HG03095 (cell line): ENCODE data around the gene CYB5B.
"Not testable (repeated sequence)": the region's sequence is repeated elsewhere in the genome, so short reads cannot be mapped to it uniquely, and the experiment has no call there.

ENCODE experiments used
- ATAC-seq: cut with Tn5 transposase; IDR thresholded peaks from one replicate; pipeline ENCODE4 v1.9.1; 2021; ENCODE audit warnings: moderate library complexity; ENCODE audit not compliant: unreplicated experiment

Gene CYB5B

DNA sequence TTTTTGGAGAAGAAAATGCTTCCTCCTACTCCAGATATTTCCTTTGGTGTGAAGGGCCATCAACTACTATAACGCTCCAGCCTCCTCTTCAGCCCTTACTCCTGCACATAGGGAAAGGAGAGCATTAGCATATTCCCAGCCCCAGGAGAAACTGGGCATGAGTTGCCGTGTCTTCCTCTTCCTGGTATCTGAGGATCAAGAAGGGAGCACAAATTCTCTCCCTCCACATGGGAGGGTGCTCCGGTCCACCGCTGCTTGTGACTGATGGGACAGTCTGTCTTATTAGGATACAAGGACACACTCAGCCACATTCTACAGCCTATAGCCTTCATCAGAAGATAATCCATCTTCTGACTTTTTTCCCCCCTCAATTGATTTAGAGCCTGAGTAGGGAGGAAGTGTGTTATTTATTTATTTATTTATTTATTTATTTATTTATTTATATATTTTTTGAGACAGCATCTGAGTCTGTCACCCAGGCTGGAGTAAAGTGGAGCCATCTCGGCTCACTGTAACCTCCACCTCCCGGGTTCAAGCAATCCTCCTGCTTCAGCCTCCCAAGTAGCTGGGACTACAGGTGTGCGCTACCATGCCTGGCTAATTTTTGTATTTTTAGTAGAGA is 16.6 kb upstream of the CYB5B start:
- ATAC-seq = no peak

DNA sequence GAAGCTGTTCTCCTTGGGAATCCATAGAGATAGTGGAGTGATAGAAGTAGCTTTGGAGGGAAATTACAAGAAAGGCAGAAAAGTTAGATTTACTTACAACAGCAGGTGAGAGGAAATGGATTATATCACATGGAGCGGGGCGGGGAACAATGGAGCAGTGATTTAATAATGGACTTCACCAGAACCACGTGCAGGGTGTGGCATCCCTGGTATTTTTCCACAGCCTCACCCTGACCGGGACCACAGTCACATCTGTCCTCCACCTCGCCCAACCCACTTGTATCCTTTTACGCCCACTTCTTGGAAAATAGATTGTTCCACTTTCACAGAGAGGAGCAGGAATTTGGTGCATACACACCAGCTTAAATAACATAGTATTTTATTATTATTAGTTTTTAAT is 15.9 kb upstream of the CYB5B start:
- ATAC-seq = no peak

DNA sequence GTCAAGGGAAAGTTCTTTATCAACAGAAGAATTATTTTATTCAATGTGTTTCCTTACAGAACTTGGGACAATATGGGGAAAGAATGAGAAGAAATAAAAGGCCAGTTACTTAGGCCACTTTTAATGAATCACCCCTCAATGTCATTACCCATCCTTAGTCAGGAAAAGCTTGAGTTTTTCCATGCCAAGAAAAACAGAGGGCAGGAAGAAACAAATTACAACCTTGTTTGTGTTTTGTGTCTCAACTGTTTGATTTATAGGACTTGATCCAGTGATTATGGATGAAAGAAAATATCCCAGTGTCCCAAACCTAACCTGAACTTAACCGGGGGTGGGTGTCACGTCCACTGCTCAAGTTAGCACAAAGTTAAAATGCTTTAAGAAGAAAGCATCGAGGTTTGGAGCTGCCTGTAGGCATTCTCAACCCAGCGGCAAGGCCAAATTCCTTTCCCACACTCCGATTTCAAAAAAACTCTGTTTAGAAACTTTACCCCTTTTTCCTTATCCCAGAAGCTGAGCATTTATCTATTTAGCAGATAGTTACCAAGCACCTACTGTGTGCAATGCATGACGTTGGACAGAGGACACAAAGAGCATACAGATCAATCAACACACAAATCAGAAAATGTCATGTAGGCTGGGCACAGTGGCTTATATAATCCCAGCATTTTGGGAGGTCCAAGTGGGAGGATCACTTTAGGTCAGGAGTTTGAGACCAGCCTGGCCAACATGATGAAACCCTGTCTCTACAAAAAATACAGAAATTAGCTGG is 14.0 kb upstream of the CYB5B start:
- ATAC-seq = no peak

DNA sequence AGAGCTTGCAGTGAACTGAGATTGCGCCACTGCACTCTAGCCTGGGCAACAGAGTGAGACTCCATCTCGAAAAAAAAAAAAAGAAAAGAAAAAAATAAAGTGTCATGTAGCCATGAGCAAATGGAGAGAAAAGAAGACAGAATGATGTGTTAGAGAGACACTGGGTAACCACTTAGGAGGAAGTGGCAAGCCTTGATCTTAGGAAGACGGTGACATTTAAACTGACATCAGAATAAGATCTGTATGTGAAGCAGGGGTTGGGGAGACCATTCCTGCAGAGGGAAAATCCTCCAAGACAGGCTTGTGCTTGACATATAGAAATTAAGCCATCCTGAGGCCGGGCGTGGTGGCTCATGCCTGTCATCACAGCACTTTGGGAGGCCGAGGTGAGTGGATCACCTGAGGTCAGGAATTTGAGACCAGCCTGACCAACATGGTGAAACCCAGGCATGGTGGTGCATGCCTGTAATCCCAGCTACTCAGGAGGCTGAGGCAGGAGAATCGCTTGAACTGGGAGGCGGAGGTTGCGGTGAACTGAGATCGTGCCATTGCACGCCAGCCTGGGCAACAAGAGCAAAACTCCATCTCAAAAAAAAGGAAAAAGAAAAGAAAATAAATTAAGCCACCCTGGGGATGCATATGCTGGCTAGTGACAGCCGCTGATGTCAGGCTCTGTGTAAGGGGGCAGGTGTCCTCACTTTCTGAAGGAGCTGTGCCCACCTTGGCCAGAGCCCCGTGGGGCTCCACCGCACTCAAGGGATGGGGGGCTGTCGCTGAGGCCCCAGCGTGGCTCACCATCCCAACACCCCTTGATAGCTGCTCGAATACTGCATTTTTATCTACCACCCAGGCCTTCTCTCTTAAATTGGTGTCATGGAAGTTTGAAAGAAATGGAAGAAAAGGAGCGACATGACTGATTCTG is 13.1 kb upstream of the CYB5B start:
- ATAC-seq = no peak

DNA sequence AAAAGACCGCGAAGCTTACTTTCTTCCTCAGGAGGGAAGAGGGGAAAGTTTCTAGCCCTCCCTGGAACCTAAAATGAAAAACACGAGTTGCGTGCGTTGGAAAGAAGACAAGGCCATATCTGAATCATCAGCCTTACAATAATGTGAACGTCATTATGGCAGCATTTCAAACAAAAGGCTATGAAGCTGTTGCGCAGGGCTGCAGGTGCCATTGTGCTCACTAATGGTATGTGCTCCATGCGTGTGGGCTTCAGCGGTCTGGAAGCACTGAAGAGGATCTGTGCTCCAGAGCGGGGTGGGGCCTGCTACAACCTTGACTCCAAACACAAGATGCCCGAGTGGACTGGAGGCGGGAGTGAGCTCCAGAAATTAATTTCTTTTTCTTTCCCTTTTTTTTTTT is 12.1 kb upstream of the CYB5B start:
- ATAC-seq = no peak

DNA sequence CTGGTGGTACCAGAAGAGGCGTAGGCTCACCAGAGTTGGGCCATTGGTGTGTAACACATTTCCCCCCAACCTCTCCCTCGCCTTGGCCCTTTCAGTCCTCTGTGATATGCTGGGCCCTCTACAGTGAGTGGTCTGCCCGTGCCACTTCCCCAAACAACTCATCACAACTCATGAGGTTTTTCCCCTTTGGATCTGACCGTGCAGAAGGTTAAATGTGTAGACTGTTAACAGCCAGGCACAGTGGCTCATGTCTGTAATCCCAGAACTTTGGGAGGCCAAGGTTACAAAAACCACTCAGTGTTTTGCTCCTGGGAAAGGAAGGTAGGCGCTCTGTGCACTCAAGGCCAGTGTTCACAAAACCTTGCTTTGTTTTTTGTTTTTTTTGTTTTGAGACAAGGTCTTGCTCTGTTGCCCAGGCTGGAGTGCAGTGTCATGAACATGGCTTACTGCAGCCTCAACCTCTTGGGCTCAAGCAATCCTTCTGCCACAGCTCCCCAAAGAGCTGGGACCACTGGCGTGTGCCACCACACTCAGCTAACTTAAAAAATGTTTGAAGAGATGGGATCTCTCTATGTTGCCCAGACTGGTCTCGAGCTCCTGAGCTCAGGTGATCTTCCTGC is 11.3 kb upstream of the CYB5B start:
- ATAC-seq = no peak

DNA sequence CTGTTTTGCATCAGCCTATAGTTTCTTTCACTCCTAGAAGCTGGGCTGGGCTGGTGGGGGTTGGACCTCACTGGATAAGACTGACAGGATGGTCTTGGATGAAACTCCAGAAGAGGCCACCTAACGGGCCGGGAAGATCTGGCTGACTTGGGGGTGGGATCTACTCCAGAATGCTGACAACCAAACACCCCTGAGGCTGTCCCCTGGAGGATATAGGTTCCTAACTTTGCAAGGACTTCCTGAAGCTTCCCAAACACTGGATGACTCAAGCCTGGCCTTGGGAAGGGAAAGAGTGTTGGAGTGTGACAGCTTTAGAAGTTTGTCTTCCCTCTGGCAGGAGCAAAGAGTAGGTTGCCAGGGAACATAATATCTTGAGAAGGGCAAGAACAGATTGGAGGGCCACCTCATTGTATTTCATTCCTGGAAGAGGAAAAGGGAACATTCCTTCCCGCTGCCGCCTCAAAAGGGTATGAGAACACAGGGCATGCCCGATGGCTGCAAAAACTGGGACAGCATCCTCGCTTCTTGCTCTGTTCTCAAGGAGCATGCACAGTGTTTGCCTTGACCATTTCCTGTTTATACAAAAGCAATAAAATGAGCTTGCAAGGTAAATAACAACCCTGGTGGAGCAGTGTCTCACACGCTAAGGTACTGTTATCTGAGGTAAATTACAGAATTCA is 6.8 kb upstream of the CYB5B start:
- no peak for ATAC-seq

DNA sequence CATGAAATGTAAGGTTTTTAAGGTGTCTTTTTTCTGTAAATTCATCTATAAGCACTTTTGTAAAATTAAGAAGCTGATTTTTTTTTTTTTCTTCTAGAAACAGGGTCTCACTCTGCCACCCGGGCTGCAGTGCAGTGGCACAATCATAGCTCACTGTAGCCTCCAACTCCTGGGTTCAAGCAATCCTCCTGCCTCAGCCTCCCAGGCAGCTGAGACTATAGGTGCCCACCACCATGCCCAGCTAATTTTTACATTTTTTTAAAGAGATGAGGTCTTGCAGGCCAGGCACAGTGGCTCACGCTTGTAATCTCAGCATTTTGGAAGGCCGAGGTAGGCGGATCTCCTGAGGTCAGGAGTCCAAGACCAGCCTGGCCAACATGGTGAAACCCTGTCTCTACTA is 4.5 kb upstream of the CYB5B start:
- no peak for ATAC-seq

DNA sequence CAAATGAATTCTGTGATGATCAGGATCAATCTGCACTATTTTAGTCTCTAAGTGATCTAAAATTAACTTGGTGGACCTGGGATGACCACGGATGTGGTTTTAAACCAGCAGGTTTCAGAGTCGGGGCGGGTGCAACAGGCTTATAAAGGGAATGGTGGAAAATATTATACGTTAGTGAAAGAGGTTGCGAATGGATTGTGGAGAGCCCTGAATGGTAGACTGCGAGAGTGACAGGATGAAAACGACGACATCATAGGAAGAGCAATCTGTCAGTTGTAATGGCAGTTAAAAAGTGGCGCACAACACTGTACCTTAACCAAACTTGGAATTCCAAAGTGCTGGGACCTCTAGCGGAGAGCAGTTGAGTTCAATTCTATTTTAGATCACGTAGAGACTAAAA is 1.2 kb upstream of the CYB5B start:
- no peak for ATAC-seq

DNA sequence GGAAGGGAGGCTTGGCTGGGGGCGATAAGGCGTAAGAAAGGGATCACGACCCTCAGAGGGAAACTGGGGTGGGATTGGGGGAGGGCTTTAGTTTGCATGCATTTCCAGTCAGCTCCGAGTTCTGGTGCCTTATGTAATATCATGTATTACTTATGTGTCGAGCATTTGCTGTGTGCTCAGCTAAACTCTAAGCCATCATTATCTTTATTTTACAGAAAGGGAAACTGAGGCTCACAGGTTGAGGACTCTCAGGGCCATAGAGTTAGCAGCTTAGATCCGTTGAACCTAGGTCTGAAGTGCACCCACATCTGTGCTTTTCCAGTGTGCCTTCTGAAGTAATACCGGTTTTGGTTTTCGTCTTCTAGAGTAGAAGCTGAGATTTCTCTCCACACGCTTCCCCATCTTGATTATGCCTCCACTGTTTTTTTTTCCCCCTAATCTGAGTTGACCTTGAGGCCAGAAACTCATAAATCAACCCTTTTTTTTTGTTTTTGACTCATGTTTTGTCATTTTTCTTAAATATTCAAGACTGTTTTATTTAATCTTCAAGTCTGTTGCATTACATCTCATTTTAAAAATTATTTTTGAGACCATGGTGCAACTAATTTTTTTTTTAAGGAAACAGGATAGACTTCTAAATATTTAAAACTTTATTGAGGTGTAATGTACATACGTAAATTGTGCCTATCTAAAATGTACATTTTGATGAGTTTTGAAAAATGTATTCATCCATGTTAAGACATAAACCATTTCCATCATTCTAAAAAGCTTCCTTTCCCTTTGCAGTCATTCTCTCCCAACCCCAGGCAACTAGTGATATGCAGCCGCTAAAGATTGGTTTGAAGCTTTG is 741 bp downstream of the CYB5B start:
- peak; percentile 6 for ATAC-seq

DNA sequence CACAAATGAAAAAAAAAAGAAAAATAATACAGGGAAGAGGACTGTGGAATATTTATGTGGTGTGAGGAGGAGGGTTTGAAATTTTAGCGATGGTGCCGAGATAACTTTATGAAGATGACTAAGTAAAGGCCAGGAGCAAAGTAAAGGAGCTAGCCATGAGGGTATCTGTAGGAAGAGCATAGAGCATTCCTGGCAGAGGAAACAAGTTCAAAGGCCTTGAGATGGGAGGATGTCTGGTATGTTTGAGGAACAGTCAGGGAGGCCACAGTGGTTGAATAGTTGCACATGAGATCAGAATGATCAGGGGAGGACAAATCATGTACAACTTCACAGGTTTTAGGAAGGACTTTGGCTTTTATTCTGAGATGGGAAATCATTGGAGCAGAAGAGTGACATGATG is 4.2 kb downstream of the CYB5B start:
- no peak for ATAC-seq

DNA sequence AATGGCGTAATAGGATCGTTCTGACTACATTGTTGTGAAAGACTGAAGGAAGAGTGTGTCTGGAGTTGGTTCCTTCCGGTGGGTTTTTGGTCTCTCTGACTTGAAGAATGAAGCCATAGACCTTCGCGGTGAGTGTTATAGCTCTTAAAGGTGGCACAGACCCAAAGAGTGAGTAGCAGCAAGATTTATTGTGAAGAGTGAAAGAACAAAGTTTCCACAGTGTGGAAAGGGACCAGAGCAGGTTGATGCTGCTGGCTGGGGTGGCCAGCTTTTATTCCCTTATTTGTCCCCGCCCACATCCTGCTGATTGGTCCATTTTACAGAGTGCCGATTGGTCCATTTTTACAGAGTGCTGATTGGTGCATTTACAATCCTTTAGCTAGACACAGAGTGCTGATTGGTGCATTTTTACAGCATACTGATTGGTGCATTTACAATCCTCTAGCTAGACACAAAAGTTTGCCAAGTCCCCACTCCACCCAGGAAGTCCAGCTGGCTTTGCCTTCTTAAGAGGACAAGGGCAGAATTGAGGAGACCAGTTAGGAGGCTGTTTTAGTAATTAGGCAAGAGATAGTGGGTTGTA is 4.7 kb downstream of the CYB5B start:
- not testable (repeated sequence) for ATAC-seq

DNA sequence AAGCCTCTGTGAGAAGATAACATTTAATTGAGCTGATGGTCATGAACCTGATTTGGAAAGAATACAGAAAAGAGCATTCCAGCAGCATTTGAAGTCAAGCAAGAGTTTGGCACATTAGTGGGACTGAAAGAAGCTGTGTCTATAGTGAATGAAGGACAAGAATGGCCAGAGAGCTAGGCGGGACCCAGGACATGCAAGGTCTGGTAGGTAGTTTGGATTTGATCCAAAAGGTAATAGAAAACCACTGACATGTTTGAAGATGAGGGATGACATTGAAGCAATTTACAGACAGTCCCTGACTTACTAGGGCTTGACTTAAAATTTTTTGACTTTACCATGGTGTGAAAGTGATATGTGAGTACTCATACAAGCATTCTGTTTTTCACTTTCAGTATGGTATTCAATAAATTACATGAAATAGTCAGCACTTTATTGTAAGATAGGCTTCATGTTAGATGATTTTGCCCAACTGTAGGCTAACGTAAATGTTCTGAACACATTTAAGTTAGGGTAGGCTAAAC is 7.6 kb downstream of the CYB5B start:
- no peak for ATAC-seq

DNA sequence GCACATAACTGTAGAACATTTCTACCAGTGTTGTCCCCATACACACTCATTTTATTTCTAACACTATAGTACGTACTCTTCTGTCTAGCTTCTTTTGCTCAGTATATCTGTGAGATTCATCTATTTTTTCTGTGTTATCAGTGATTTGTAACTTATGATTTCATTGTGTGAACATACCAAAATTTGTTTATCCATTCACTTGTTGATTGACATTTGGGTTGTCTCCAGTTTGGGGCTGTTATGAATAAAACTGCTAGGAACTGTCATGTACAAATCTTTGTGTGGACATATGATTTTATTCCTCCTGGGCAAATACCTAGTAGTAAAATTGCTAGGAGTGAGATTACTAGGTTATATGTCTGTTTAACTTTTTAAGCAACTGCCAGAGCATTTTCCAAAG is 9.6 kb downstream of the CYB5B start:
- ATAC-seq = no peak

DNA sequence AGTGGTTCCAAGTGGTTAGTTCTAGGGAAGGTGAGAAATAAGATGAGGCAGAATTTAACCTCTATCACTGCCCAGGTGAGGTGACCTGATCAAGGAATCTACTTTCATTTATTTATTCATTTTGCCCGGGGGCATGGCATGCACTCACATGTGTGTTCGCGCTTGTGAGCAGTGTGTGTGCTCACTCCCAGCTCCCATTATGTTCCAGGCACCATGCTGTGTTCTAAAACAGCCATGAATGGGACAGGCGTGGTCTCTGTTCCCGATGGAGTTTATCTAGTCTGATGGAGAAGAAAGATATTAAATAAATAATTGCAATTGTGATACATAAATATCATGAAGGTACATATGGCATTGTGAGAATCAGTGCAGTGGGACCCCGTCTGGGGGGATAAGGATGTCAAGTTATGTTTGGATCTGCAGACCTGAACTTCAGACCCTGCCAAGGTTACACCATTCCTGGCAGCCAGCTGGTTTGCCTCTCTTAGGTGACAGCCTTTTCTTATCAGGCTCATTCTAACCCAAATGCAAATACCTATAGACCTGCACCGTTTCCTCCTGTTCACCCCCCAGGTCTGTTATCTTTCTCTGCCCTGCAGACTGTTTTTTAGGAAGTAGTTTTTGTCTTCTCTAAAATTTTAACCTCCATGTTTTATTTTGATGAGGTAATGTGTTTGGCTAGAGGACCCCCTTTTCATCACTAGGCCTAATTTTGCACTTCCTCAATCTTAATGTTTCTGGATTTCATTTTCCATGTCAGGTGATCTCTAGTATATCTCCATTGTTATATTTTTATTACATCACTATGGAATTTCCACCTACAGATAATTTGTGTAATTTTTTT is 11.8 kb downstream of the CYB5B start:
- no peak for ATAC-seq

DNA sequence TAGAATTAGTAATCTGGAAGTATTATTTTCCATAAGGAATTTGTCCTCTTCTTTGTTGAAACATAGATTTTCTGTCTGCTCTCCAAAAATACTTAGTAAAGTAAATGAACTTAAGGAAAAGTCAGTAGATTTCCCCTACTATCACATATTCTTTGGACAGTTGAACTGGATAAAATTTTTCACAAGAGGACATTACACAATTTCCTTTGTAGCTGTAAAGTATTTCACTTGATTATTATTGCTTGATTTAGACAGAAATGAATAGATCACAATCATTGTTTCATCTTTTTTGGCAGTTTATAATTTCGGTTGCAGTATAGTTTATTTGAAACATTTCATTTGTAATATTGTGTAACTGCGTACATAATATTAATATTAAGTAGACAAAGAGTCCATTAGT is 12.5 kb downstream of the CYB5B start:
- ATAC-seq = no peak

DNA sequence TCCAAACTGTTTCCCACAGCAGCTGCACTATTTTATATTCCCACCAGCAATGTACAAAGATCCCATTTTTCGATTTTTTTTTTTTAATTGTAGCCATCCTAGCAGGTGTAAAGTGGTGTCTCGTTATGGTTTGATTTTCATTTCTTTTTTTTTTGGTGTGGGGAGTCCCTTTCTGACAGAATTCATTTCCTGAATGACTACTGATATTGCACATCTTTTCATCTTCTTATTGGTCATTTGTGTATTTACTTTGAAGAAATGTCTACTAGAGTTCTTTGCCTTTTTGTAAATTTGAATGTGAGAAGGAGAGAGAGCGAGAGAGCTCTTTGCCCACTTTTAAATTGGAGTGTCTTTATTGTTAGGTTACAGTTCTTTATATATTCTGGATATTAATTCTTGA is 14.0 kb downstream of the CYB5B start:
- ATAC-seq = peak; percentile 54

DNA sequence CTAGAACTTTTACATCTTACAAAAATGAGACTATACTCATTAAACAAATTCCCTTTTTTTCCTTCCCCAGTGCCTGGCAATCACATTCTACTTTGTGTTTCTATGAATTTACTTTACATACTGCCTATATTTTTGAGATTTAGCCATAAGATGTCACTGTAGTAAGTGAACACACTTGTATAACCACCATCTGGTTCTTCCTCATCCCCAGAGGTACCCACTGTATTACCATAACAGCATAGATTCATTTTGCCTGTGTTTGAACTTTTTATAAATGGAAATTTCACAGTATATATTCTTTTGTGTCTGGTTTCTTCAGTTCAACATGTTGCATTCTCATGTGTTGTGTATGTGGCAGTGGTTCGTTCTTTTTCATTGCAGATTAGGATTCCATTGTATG is 15.8 kb downstream of the CYB5B start:
- no peak for ATAC-seq
